A549 (cell line): Measurements from ENCODE around the gene SLC16A14.

ENCODE experiments used
- CEBPB ChIP-seq, 2 experiments: fragments of >200 bp in 1 of 2; sonication (Bioruptor Twin) in 1 of 2; formaldehyde crosslinking in 1 of 2; IDR thresholded peaks; 2 replicates each; pipeline ENCODE4 v1.6.1; 2012 to 2016
- ESRRA ChIP-seq: fragments of 150-350 bp; IDR thresholded peaks from 2 replicates; pipeline ENCODE4 v1.6.1; 2014; ENCODE audit warnings: mild to moderate bottlenecking, low read length, borderline replicate concordance
- JUN ChIP-seq, 2 experiments: fragments of >200 bp; sonication (Bioruptor Twin); formaldehyde crosslinking; IDR thresholded peaks; 2 replicates in 1 of 2; 3 replicates in 1 of 2; pipeline ENCODE4 v1.6.1; 2016 to 2017
- REST ChIP-seq: fragments of 200-600 bp; sonication (generic); IDR thresholded peaks from 2 replicates; pipeline ENCODE4 v1.6.1; 2016; ENCODE audit warnings: antibody characterized with exemption, mild to moderate bottlenecking, moderate library complexity
- RNF2 ChIP-seq: fragments of 200-600 bp; sonication (generic); IDR thresholded peaks from 2 replicates; pipeline ENCODE4 v1.6.1; 2016; ENCODE audit warnings: low read depth, mild to moderate bottlenecking, antibody characterized with exemption, moderate library complexity, borderline replicate concordance
- SMC3 ChIP-seq: fragments of >200 bp; sonication (Bioruptor Twin); formaldehyde crosslinking; IDR thresholded peaks from 3 replicates; pipeline ENCODE4 v1.6.1; 2018; ENCODE audit warnings: inconsistent platforms
- TF ChIP-seq, protein P1 (sequence below): fragments of >200 bp; sonication (Bioruptor Twin); formaldehyde crosslinking; IDR thresholded peaks from 3 replicates; pipeline ENCODE4 v1.5.1; 2016

DNA sequence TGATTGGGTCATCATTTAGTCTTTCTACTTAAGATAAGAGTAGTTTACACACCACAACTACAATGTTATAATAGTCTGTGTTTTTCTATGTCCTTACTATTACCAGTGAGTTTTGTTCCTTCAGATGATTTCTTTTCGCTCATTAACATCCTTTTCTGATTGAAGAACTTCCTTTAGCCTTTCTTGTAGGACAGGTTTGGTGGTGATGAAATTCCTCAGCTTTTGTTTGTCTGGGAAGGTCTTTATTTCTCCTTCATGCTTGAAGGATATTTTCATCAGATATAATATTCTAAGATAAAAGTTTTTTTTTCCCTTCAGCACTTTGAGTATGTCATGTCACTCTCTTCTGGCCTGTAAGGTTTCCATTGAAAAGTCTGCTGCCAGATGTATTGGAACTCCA is 38.0 kb upstream of the SLC16A14 start:
- TF ChIP-seq SMC3 (no peak), RNF2 (no peak), ESRRA (no peak), CEBPB (IDR thresholded peaks at IDR 0.05) (no peak), REST (no peak), JUN (IDR thresholded peaks at IDR 0.05) (no peak)
- TF ChIP-seq, protein P1, sequence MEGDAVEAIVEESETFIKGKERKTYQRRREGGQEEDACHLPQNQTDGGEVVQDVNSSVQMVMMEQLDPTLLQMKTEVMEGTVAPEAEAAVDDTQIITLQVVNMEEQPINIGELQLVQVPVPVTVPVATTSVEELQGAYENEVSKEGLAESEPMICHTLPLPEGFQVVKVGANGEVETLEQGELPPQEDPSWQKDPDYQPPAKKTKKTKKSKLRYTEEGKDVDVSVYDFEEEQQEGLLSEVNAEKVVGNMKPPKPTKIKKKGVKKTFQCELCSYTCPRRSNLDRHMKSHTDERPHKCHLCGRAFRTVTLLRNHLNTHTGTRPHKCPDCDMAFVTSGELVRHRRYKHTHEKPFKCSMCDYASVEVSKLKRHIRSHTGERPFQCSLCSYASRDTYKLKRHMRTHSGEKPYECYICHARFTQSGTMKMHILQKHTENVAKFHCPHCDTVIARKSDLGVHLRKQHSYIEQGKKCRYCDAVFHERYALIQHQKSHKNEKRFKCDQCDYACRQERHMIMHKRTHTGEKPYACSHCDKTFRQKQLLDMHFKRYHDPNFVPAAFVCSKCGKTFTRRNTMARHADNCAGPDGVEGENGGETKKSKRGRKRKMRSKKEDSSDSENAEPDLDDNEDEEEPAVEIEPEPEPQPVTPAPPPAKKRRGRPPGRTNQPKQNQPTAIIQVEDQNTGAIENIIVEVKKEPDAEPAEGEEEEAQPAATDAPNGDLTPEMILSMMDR, result no peak
